Chondrocyte (in vitro differentiated cells): Measurements from ENCODE around the gene SH3RF1. TPM values are rescaled to one million over a fixed set of nuclear protein-coding genes. Genes with fewer than 3 reads are reported as not detected.

ENCODE experiments used
- DNase-seq: peaks from one replicate; pipeline ENCODE4 v3.0.0; 2021; ENCODE audit warnings: mixed read lengths, low spot score
- H3K27ac Mint-ChIP-seq: one replicate; pipeline ENCODE4 v1.8.0; 2021; ENCODE audit warnings: mild to moderate bottlenecking, moderate library complexity, mixed read lengths; ENCODE audit not compliant: unreplicated experiment
- H3K27me3 Mint-ChIP-seq: 2 replicates; pipeline ENCODE4 v1.8.0; 2021; ENCODE audit warnings: low read depth, mixed read lengths
- H3K36me3 Mint-ChIP-seq: 2 replicates; pipeline ENCODE4 v1.8.0; 2021; ENCODE audit warnings: low read depth, mixed read lengths
- H3K4me1 Mint-ChIP-seq: 2 replicates; pipeline ENCODE4 v1.8.0; 2021; ENCODE audit warnings: low read depth, mild to moderate bottlenecking, mixed read lengths
- H3K4me3 Mint-ChIP-seq: one replicate; pipeline ENCODE4 v1.8.0; 2021; ENCODE audit warnings: mild to moderate bottlenecking, moderate library complexity, mixed read lengths; ENCODE audit not compliant: unreplicated experiment
- H3K9me3 Mint-ChIP-seq: 2 replicates; pipeline ENCODE4 v1.8.0; 2021; ENCODE audit warnings: low read depth, mixed read lengths
- CTCF ChIP-seq: fragments of 200-600 bp; sonication (generic); IDR thresholded peaks from 2 replicates; pipeline ENCODE4 v1.5.0; 2021; ENCODE audit warnings: antibody characterized with exemption, mild to moderate bottlenecking, moderate library complexity
- total RNA-seq: library from RNA; stranded (reverse); gene quantifications from 3 replicates; pipeline ENCODE4 v1.2.1, GENCODE V29; 2021

Gene SH3RF1
- total RNA-seq, 1 donor from 2014 or later = 25.2 TPM

- H3K36me3 Mint-ChIP-seq = peaks cover 2% of the 10 kb centered on the region
- H3K9me3 Mint-ChIP-seq = no peaks in the 10 kb centered on the region
- H3K4me1 Mint-ChIP-seq = peaks cover 60% of the 10 kb centered on the region
- no peak overlapping the region for H3K4me3 Mint-ChIP-seq
- H3K27ac Mint-ChIP-seq = peak overlapping the region; percentile 72
- no peaks in the 10 kb centered on the region for H3K27me3 Mint-ChIP-seq
- no peak for TF ChIP-seq CTCF
- no peak for DNase-seq
Observed at GRCh38 chr4:169167957-169168858, 102.5 kb downstream of the SH3RF1 start.

- peaks cover 61% of the 10 kb centered on the region for H3K4me1 Mint-ChIP-seq
- no peak for TF ChIP-seq CTCF
- H3K9me3 Mint-ChIP-seq = no peaks in the 10 kb centered on the region
- H3K27ac Mint-ChIP-seq = peak overlapping the region; percentile 72
- no peaks in the 10 kb centered on the region for H3K27me3 Mint-ChIP-seq
- no peak overlapping the region for H3K4me3 Mint-ChIP-seq
- no peak for DNase-seq
- H3K36me3 Mint-ChIP-seq = peaks cover 2% of the 10 kb centered on the region
Observed at GRCh38 chr4:169164669-169165415, 105.9 kb downstream of the SH3RF1 start.

GRCh38 chr4:169163947-169164668 is 106.6 kb downstream of the SH3RF1 start:
- peaks cover 68% of the 10 kb centered on the region for H3K4me1 Mint-ChIP-seq

GRCh38 chr4:169163495-169163894 is 107.3 kb downstream of the SH3RF1 start:
- H3K36me3 Mint-ChIP-seq = peaks cover 2% of the 10 kb centered on the region
- no peak for TF ChIP-seq CTCF
- peak overlapping the region; percentile 25 for H3K27ac Mint-ChIP-seq
- H3K27me3 Mint-ChIP-seq = no peaks in the 10 kb centered on the region
- DNase-seq = no peak
- peaks cover 67% of the 10 kb centered on the region for H3K4me1 Mint-ChIP-seq
- H3K9me3 Mint-ChIP-seq = no peaks in the 10 kb centered on the region
- no peak overlapping the region for H3K4me3 Mint-ChIP-seq

More at GRCh38 chr4:169163947-169164668, 106.6 kb downstream of the SH3RF1 start:
- no peak overlapping the region for H3K4me3 Mint-ChIP-seq
- H3K9me3 Mint-ChIP-seq = no peaks in the 10 kb centered on the region
- H3K27me3 Mint-ChIP-seq = no peaks in the 10 kb centered on the region
- peak overlapping the region; percentile 24 for H3K27ac Mint-ChIP-seq
- DNase-seq = no peak
- peaks cover 2% of the 10 kb centered on the region for H3K36me3 Mint-ChIP-seq
- TF ChIP-seq CTCF = no peak

GRCh38 chr4:169160825-169161224 is 109.9 kb downstream of the SH3RF1 start:
- peak overlapping the region; percentile 24 for H3K27ac Mint-ChIP-seq
- H3K4me3 Mint-ChIP-seq = no peak overlapping the region
- peaks cover 58% of the 10 kb centered on the region for H3K4me1 Mint-ChIP-seq
- no peaks in the 10 kb centered on the region for H3K9me3 Mint-ChIP-seq
- no peaks in the 10 kb centered on the region for H3K27me3 Mint-ChIP-seq
- no peak for TF ChIP-seq CTCF
- peaks cover 2% of the 10 kb centered on the region for H3K36me3 Mint-ChIP-seq
- DNase-seq = no peak
